OCI-LY3 (cell line): Measurements from ENCODE around the gene ZNF692.

Source experiments
- H2AFZ ChIP-seq: fragments of 200-600, 300-600 bp; shearing (Covaris generic); 2 replicates; pipeline ENCODE4 v1.6.0; 2014; ENCODE audit warnings: antibody characterized with exemption, low read depth, low read length
- H3K27ac ChIP-seq: fragments of 200-600, 300-600 bp; sonication (generic); 2 replicates; pipeline ENCODE4 v1.5.1; 2014; ENCODE audit warnings: mild to moderate bottlenecking, low read length, moderate library complexity, mixed read lengths
- H3K27me3 ChIP-seq: fragments of 200-600, 300-600 bp; sonication (generic); 2 replicates; pipeline ENCODE4 v1.6.1; 2014; ENCODE audit warnings: low read depth, low read length, mixed read lengths
- H3K36me3 ChIP-seq: fragments of 200-600, 300-600 bp; sonication (generic); replicated peaks from 2 replicates; pipeline ENCODE3; 2014; ENCODE audit warnings: low read depth, low read length, mixed read lengths
- H3K4me1 ChIP-seq: fragments of 300-600, 200-600 bp; sonication (generic); 2 replicates; pipeline ENCODE4 v1.6.1; 2014; ENCODE audit warnings: low read length, mixed read lengths
- H3K4me2 ChIP-seq: fragments of 200-600, 300-600 bp; sonication (generic); 2 replicates; pipeline ENCODE4 v1.6.1; 2014; ENCODE audit warnings: low read length, mixed read lengths
- H3K4me3 ChIP-seq: fragments of 300-600, 200-600 bp; sonication (generic); 2 replicates; pipeline ENCODE4 v1.5.1; 2014; ENCODE audit warnings: antibody characterized with exemption, mild to moderate bottlenecking, low read length, moderate library complexity
- H3K79me2 ChIP-seq: fragments of 300-600, 200-600 bp; shearing (Covaris generic); 2 replicates; pipeline ENCODE4 v1.6.1; 2014; ENCODE audit warnings: mild to moderate bottlenecking, low read length, mixed read lengths
- H3K9ac ChIP-seq: fragments of 300-600, 200-600 bp; shearing (Covaris generic); 2 replicates; pipeline ENCODE4 v1.6.0; 2014; ENCODE audit warnings: mild to moderate bottlenecking, low read length, moderate library complexity
- H3K9me3 ChIP-seq: fragments of 200-600, 300-600 bp; shearing (Covaris generic); 2 replicates; pipeline ENCODE4 v1.6.1; 2014; ENCODE audit warnings: low read length, mixed read lengths; ENCODE audit not compliant: insufficient read depth
- H4K20me1 ChIP-seq: fragments of 200-600, 300-600 bp; sonication (generic); 2 replicates; pipeline ENCODE4 v1.6.1; 2016; ENCODE audit warnings: low read length, mixed read lengths; ENCODE audit not compliant: insufficient read depth
- CTCF ChIP-seq: fragments of 200-600, 300-600 bp; sonication (generic); IDR thresholded peaks from 2 replicates; pipeline ENCODE4 v1.5.1; 2014; ENCODE audit warnings: antibody characterized with exemption, low read length, low read depth
- EZH2phosphoT487 ChIP-seq: fragments of 200-600 bp; shearing (Covaris generic); IDR thresholded peaks from 2 replicates; pipeline ENCODE4 v1.6.1; 2018; ENCODE audit warnings: antibody characterized with exemption, mixed run types, low read depth

ZNF692 gene

GRCh38 chr1:248818505-248819374 lies 40.1 kb downstream of the ZNF692 start:
- H3K79me2 ChIP-seq, result peaks cover 19% of the 10 kb centered on the region
- peaks cover 17% of the 10 kb centered on the region for H4K20me1 ChIP-seq
- H3K4me1 ChIP-seq, result peaks cover 8% of the 10 kb centered on the region
- TF ChIP-seq EZH2phosphoT487 (no peak), CTCF (no peak)
- no peaks in the 10 kb centered on the region for H3K27me3 ChIP-seq
- H3K27ac ChIP-seq, result 0 out of 2 replicates have a peak overlapping the region, but pooled peaks have one; percentile 2
- H3K9me3 ChIP-seq, result no peaks in the 10 kb centered on the region
- H3K36me3 ChIP-seq, result peaks cover 55% of the 10 kb centered on the region
- H3K9ac ChIP-seq, result no peak overlapping the region
- no peak overlapping the region for H3K4me3 ChIP-seq
- no peak overlapping the region for H2AFZ ChIP-seq
- H3K4me2 ChIP-seq, result peak overlapping the region; percentile 21; the same call in 1 of the 2 replicates

- no peak for TF ChIP-seq EZH2phosphoT487
- TF ChIP-seq CTCF, result no peak
- Histone ChIP-seq H3K4me2 (no peak overlapping the region), H3K4me3 (no peak overlapping the region), H3K27me3 (no peaks in the 10 kb centered on the region), H3K79me2 (peaks cover 7% of the 10 kb centered on the region; the same call in 1 of the 2 replicates), H3K27ac (no peak overlapping the region), H3K36me3 (peaks cover 47% of the 10 kb centered on the region), H3K9me3 (no peaks in the 10 kb centered on the region), H4K20me1 (peaks cover 13% of the 10 kb centered on the region), H3K4me1 (peaks cover 8% of the 10 kb centered on the region), H2AFZ (no peak overlapping the region), H3K9ac (no peak overlapping the region)
Measured at GRCh38 chr1:248817065-248817464, 41.8 kb downstream of the ZNF692 start.

- Histone ChIP-seq H3K4me1 (peaks cover 8% of the 10 kb centered on the region), H3K4me2 (no peak overlapping the region), H3K27ac (no peak overlapping the region), H3K4me3 (no peak overlapping the region), H3K9ac (no peak overlapping the region), H3K27me3 (no peaks in the 10 kb centered on the region), H4K20me1 (peaks cover 7% of the 10 kb centered on the region; the same call in 1 of the 2 replicates), H3K9me3 (no peaks in the 10 kb centered on the region), H2AFZ (no peak overlapping the region), H3K79me2 (peaks cover 5% of the 10 kb centered on the region; the same call in 1 of the 2 replicates), H3K36me3 (peaks cover 40% of the 10 kb centered on the region)
- TF ChIP-seq CTCF, result no peak
- TF ChIP-seq EZH2phosphoT487, result no peak
Measured at GRCh38 chr1:248816042-248816851, 42.6 kb downstream of the ZNF692 start.
